ENCODE data around the gene XCL2. TPM values are rescaled to one million over a fixed set of nuclear protein-coding genes. Genes with fewer than 3 reads are reported as not detected.

Gene XCL2
- total RNA-seq, 1 donor from 2014 or later, result not detected

- H3K27me3 Mint-ChIP-seq (ENCODE audit: low read depth), result no peaks in the 10 kb centered on the region
- H3K27ac Mint-ChIP-seq (ENCODE audit: unreplicated experiment), result no peak overlapping the region
- DNase-seq (ENCODE audit: low spot score), result no peak
- no peaks in the 10 kb centered on the region for H3K9me3 Mint-ChIP-seq (ENCODE audit: low read depth)
- peaks cover 47% of the 10 kb centered on the region for H3K4me1 Mint-ChIP-seq (ENCODE audit: low read depth)
- no peaks in the 10 kb centered on the region for H3K36me3 Mint-ChIP-seq (ENCODE audit: low read depth)
- H3K4me3 Mint-ChIP-seq (ENCODE audit: unreplicated experiment), result no peak overlapping the region
- TF ChIP-seq, protein P1, sequence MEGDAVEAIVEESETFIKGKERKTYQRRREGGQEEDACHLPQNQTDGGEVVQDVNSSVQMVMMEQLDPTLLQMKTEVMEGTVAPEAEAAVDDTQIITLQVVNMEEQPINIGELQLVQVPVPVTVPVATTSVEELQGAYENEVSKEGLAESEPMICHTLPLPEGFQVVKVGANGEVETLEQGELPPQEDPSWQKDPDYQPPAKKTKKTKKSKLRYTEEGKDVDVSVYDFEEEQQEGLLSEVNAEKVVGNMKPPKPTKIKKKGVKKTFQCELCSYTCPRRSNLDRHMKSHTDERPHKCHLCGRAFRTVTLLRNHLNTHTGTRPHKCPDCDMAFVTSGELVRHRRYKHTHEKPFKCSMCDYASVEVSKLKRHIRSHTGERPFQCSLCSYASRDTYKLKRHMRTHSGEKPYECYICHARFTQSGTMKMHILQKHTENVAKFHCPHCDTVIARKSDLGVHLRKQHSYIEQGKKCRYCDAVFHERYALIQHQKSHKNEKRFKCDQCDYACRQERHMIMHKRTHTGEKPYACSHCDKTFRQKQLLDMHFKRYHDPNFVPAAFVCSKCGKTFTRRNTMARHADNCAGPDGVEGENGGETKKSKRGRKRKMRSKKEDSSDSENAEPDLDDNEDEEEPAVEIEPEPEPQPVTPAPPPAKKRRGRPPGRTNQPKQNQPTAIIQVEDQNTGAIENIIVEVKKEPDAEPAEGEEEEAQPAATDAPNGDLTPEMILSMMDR (IDR thresholded peaks at IDR 0.05), result no peak
These were observed 46.3 kb downstream of the XCL2 start for GRCh38 chr1:168497376-168497950.

- no peaks in the 10 kb centered on the region for H3K9me3 Mint-ChIP-seq (ENCODE audit: low read depth)
- no peak overlapping the region for H3K27ac Mint-ChIP-seq (ENCODE audit: unreplicated experiment)
- H3K4me1 Mint-ChIP-seq (ENCODE audit: low read depth), result peaks cover 25% of the 10 kb centered on the region
- no peaks in the 10 kb centered on the region for H3K36me3 Mint-ChIP-seq (ENCODE audit: low read depth)
- no peak overlapping the region for H3K4me3 Mint-ChIP-seq (ENCODE audit: unreplicated experiment)
- no peak for DNase-seq (ENCODE audit: low spot score)
- TF ChIP-seq, protein P1 (IDR thresholded peaks at IDR 0.05), result no peak
- no peaks in the 10 kb centered on the region for H3K27me3 Mint-ChIP-seq (ENCODE audit: low read depth)
These were observed 52.2 kb downstream of the XCL2 start for GRCh38 chr1:168491527-168492164.

Other genes starting within 250 kb of the XCL2 start
- 0.25 TPM in 1 of 3 replicates, not detected in the others for gene XCL1, start 32.6 kb upstream of the XCL2 start, total RNA-seq
- 11.3 to 30.2 TPM (median 13.0 TPM) in 3 replicates for gene DPT, start 185.2 kb upstream of the XCL2 start, total RNA-seq

All from chondrocyte (in vitro differentiated cells).